MCF 10A (cell line): Measurements from ENCODE around the gene EIF4B. TPM values are rescaled to one million over a fixed set of nuclear protein-coding genes. Genes with fewer than 3 reads are reported as not detected.

Source experiments
- BruUV-seq: library from RNA; stranded (reverse); fragments of 400-500 nt; replicated peaks from 2 replicates; lab custom pipeline; 2021; lab: Mats Ljungman, UMichigan
- CTCF ChIA-PET: fragments of 300-600 bp; sonication (Branson Sonifier 250); formaldehyde crosslinking; extraction: SDS; loops from one replicate; lab custom pipeline; 2021; ENCODE audit warnings: antibody characterized with exemption, inconsistent platforms; lab: Yijun Ruan, JAX
- POLR2A ChIA-PET: fragments of 300-600, 350-650 bp; sonication (Branson Sonifier 250); formaldehyde crosslinking; extraction: SDS; loops from one replicate; lab custom pipeline; 2020; ENCODE audit warnings: antibody characterized with exemption, inconsistent platforms; lab: Yijun Ruan, JAX
- DNase-seq: peaks from one replicate; pipeline ENCODE4 v3.0.0-alpha.2; 2018; ENCODE audit not compliant: unreplicated experiment
- H3K27ac Mint-ChIP-seq: one replicate; pipeline ENCODE4 v1.8.0; 2022; ENCODE audit warnings: mild to moderate bottlenecking, low read depth, mixed read lengths; ENCODE audit not compliant: unreplicated experiment
- H3K27me3 Mint-ChIP-seq: one replicate; pipeline ENCODE4 v1.8.0; 2022; ENCODE audit warnings: mixed read lengths; ENCODE audit not compliant: insufficient read depth, unreplicated experiment
- H3K36me3 Mint-ChIP-seq: one replicate; pipeline ENCODE4 v1.8.0; 2022; ENCODE audit warnings: mild to moderate bottlenecking, moderate library complexity, mixed read lengths; ENCODE audit not compliant: insufficient read depth, unreplicated experiment
- H3K4me1 Mint-ChIP-seq: one replicate; pipeline ENCODE4 v1.8.0; 2022; ENCODE audit warnings: mixed read lengths; ENCODE audit not compliant: insufficient read depth, unreplicated experiment
- H3K4me3 Mint-ChIP-seq: one replicate; pipeline ENCODE4 v1.8.0; 2022; ENCODE audit warnings: mild to moderate bottlenecking, moderate library complexity, mixed read lengths; ENCODE audit not compliant: unreplicated experiment
- H3K9me3 Mint-ChIP-seq: one replicate; pipeline ENCODE4 v1.8.0; 2022; ENCODE audit warnings: mixed read lengths; ENCODE audit not compliant: unreplicated experiment
- CTCF ChIP-seq: fragments of 200-600 bp; IDR thresholded peaks from one replicate; pipeline ENCODE4 v1.8.0; 2022; ENCODE audit warnings: antibody characterized with exemption, mild to moderate bottlenecking; ENCODE audit not compliant: unreplicated experiment
- intact Hi-C: fragments of 100-400 bp; cut with micrococcal nuclease; formaldehyde crosslinking; loops from 2 replicates; pipeline ENCODE4 v1.14.1; 2022
- total RNA-seq: library from RNA; stranded (reverse); gene quantifications from 2 replicates; pipeline ENCODE4 v1.2.3, GENCODE V29; 2022

EIF4B gene
- total RNA-seq, 1 experiment from 2014 or later, result 658 TPM

DNA sequence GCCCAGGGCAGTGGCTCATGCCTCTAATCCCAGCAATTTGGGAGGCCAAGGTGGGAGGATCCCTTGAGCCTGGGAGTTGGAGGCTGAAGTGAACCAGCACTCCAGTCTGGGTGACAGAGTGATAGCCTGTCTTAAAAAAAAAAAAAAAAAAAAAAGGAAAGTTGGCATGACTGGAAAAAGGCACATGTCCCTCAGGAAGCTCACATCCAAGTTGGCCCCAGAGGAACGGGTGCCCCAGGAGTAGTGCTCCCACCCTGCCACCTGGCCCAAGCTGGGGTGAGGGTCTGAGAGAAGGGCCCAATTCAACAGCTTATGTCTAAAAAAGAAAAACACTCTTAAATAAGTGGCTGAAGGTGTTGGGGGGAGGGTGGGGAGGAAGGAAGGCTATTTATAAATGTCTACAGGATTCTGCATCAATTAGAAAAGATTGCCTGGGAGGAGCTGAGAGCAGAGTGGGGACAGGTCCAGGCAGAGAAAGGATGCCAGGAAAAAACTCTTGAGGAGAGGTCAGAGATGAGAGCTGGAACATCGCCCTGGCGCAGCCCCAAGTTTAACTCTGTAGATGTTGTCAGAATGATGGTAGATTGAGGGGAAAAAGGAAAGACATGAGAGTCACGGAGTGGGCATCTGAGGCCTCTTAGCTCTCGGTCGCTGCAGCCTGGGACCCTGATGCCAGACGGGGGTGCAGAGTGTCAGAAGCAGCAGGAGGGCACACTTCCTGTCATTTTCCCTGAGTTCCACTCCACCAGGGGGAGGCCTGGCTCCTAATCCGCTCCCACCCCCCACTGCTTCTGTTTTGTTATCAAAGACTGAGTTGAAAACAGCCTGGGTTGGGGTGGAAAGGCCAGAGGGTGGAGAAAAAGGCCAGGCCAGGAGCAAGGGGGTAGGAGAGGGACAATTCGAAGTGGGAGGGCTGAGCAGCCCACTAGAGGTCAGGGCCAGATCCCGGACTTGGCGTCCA lies 65.6 kb downstream of the EIF4B start:
- no peak overlapping the region for H3K27ac Mint-ChIP-seq
- ChIA-PET POLR2A (interaction anchor here (1.1 kb wide), 1 partner anchor 360 kb away, joined by 3 read pairs; no protein-coding TSS in a partner anchor), CTCF (interaction anchor here (0.8 to 15.4 kb wide), 5 partner anchors 9 to 307 kb away, joined by 3 to 267 read pairs (median 3); partner anchors contain the start of genes IGFBP6 and SOAT2)
- no peaks in the 10 kb centered on the region for H3K27me3 Mint-ChIP-seq
- H3K4me3 Mint-ChIP-seq, result no peak overlapping the region
- BruUV-seq, result no TSS peak
- H3K9me3 Mint-ChIP-seq, result no peaks in the 10 kb centered on the region
- H3K36me3 Mint-ChIP-seq, result peaks cover 62% of the 10 kb centered on the region
- intact Hi-C loops, result no loop called here
- no peak for TF ChIP-seq CTCF
- no peak for DNase-seq
- H3K4me1 Mint-ChIP-seq, result peaks cover 7% of the 10 kb centered on the region

- DNase-seq, result no peak
- POLR2A ChIA-PET, result no interaction called here
- Mint-ChIP-seq H3K4me3 (no peak overlapping the region), H3K9me3 (no peaks in the 10 kb centered on the region), H3K36me3 (peaks cover 69% of the 10 kb centered on the region), H3K27me3 (no peaks in the 10 kb centered on the region), H3K27ac (no peak overlapping the region), H3K4me1 (peaks cover 14% of the 10 kb centered on the region)
- intact Hi-C loops, result no loop called here
- no peak for TF ChIP-seq CTCF
- no TSS peak for BruUV-seq
- CTCF ChIA-PET, result interaction anchor here (0.5 to 15.4 kb wide), 5 partner anchors 8 to 254 kb away, joined by 3 to 267 read pairs (median 3); partner anchors contain the start of genes IGFBP6 and SOAT2
These were observed 67.6 kb downstream of the EIF4B start for GRCh38 chr12:53073881-53074280.

- BruUV-seq, result no TSS peak
- H3K27me3 Mint-ChIP-seq, result no peaks in the 10 kb centered on the region
These were observed 68.2 kb downstream of the EIF4B start for GRCh38 chr12:53074283-53074998.

More at GRCh38 chr12:53074283-53074998, 68.2 kb downstream of the EIF4B start:
- no peak for DNase-seq
- no peak for TF ChIP-seq CTCF
- Mint-ChIP-seq H3K27ac (no peak overlapping the region), H3K4me1 (peaks cover 14% of the 10 kb centered on the region), H3K36me3 (peaks cover 69% of the 10 kb centered on the region), H3K4me3 (no peak overlapping the region), H3K9me3 (no peaks in the 10 kb centered on the region)
- intact Hi-C loops, result no loop called here
- CTCF ChIA-PET, result interaction anchor here (0.6 to 15.4 kb wide), 5 partner anchors 9 to 254 kb away, joined by 3 to 267 read pairs (median 4); partner anchors contain the start of genes IGFBP6 and SOAT2
- POLR2A ChIA-PET, result interaction anchor here (1.0 kb wide), 1 partner anchor 26 kb away, joined by 3 read pairs; no protein-coding TSS in a partner anchor
